Neutrophil (primary cell): Measurements from ENCODE around the gene NRG3.

ENCODE experiments used
- H3K27ac ChIP-seq: fragments of 200-600 bp; sonication (generic); 2 replicates; pipeline ENCODE4 v1.5.1; 2016; ENCODE audit warnings: mild to moderate bottlenecking, moderate library complexity
- H3K27me3 ChIP-seq: fragments of 200-600 bp; sonication (generic); 2 replicates; pipeline ENCODE4 v1.6.0; 2016; ENCODE audit warnings: mild to moderate bottlenecking
- H3K36me3 ChIP-seq: fragments of 200-600 bp; sonication (generic); 2 replicates; pipeline ENCODE4 v1.5.1; 2017
- H3K4me1 ChIP-seq, 2 experiments: fragments of 200-600 bp in 1 of 2; sonication (generic) in 1 of 2; 1 replicate in 1 of 2; 2 replicates in 1 of 2; pipeline versions ENCODE4 v1.5.1 to v1.6.1; 2013 to 2016; ENCODE audit warnings: low read depth in 1 of 2, low read length in 1 of 2, mild to moderate bottlenecking in 1 of 2, moderate library complexity in 1 of 2; ENCODE audit not compliant: control insufficient read depth in 1 of 2, insufficient read depth in 1 of 2
- H3K4me3 ChIP-seq, 2 experiments: fragments of 200-600 bp in 1 of 2; sonication (generic) in 1 of 2; 1 replicate in 1 of 2; 2 replicates in 1 of 2; pipeline ENCODE4 v1.5.1; 2013 to 2016; ENCODE audit warnings: low read depth in 1 of 2, low read length in 1 of 2, mild to moderate bottlenecking in 1 of 2, moderate library complexity in 1 of 2
- H3K9me3 ChIP-seq: fragments of 200-600 bp; sonication (generic); 2 replicates; pipeline ENCODE4 v1.5.1; 2016
- TF ChIP-seq, protein P1 (sequence below): fragments of 200-600 bp; sonication (generic); IDR thresholded peaks from 2 replicates; pipeline ENCODE4 v1.5.1; 2016; ENCODE audit warnings: antibody characterized with exemption

The NRG3 gene

DNA sequence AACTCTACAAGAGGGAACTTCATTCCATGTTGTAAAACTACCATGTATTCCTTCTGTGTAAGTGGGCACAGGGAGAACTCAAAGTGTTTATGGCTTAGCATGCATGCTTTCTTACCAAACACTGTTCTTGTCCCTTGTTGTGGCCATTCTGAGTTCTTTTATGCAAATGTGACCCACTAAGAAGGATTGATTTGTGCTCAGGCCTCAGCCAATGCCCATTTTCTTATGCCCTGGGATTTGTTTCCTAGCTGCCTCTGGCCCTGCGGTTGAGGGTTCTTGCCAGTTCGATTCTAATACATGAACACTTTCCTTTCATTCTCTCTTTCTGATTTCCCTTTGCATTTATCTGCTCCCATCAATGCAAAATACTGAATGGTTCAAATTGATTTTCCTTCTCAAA is 316.7 kb downstream of the NRG3 start:
- TF ChIP-seq, protein P1, sequence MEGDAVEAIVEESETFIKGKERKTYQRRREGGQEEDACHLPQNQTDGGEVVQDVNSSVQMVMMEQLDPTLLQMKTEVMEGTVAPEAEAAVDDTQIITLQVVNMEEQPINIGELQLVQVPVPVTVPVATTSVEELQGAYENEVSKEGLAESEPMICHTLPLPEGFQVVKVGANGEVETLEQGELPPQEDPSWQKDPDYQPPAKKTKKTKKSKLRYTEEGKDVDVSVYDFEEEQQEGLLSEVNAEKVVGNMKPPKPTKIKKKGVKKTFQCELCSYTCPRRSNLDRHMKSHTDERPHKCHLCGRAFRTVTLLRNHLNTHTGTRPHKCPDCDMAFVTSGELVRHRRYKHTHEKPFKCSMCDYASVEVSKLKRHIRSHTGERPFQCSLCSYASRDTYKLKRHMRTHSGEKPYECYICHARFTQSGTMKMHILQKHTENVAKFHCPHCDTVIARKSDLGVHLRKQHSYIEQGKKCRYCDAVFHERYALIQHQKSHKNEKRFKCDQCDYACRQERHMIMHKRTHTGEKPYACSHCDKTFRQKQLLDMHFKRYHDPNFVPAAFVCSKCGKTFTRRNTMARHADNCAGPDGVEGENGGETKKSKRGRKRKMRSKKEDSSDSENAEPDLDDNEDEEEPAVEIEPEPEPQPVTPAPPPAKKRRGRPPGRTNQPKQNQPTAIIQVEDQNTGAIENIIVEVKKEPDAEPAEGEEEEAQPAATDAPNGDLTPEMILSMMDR = no peak
- Histone ChIP-seq H3K36me3 (no peaks in the 10 kb centered on the region), H3K4me3 (no peak overlapping the region), H3K9me3 (no peaks in the 10 kb centered on the region), H3K4me1 (no peaks in the 10 kb centered on the region), H3K27ac (no peak overlapping the region), H3K27me3 (no peaks in the 10 kb centered on the region)

GRCh38 chr10:82192665-82193064 is 317.7 kb downstream of the NRG3 start:
- TF ChIP-seq, protein P1 = no peak
- Histone ChIP-seq H3K9me3 (no peaks in the 10 kb centered on the region), H3K4me1 (no peaks in the 10 kb centered on the region), H3K4me3 (no peak overlapping the region), H3K36me3 (no peaks in the 10 kb centered on the region), H3K27ac (no peak overlapping the region), H3K27me3 (no peaks in the 10 kb centered on the region)

GRCh38 chr10:82194419-82194818 is 319.4 kb downstream of the NRG3 start:
- no peaks in the 10 kb centered on the region for H3K27me3 ChIP-seq
- H3K4me1 ChIP-seq = no peaks in the 10 kb centered on the region
- no peak overlapping the region for H3K4me3 ChIP-seq
- no peaks in the 10 kb centered on the region for H3K36me3 ChIP-seq
- H3K27ac ChIP-seq = no peak overlapping the region
- no peaks in the 10 kb centered on the region for H3K9me3 ChIP-seq
- TF ChIP-seq, protein P1 = no peak

DNA sequence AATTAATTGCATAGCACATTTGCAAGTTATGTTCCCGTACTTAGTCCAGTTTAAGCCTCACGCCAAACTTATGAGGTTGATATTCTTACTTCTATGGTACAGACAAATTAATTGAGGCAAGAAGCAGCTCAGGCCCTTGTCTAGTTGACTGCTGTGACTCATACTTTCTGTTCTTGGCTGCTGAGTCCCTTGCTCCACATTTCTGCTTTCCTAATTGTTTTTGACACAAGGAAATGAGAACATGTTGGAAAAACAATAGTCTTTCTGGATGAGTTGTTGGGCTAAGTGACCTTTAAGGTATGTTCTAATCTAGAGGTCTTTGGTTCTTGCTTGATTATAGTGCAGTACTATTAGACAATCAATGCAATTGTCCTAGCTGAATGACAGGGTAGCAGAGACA is 331.8 kb downstream of the NRG3 start:
- Histone ChIP-seq H3K27me3 (no peaks in the 10 kb centered on the region), H3K36me3 (no peaks in the 10 kb centered on the region), H3K4me3 (no peak overlapping the region), H3K9me3 (no peaks in the 10 kb centered on the region), H3K4me1 (no peaks in the 10 kb centered on the region), H3K27ac (no peak overlapping the region)
- TF ChIP-seq, protein P1 = no peak

- Histone ChIP-seq H3K4me3 (no peak overlapping the region), H3K9me3 (no peaks in the 10 kb centered on the region), H3K27me3 (no peaks in the 10 kb centered on the region), H3K4me1 (no peaks in the 10 kb centered on the region), H3K36me3 (no peaks in the 10 kb centered on the region), H3K27ac (no peak overlapping the region)
- TF ChIP-seq, protein P1 = no peak
Measured at GRCh38 chr10:82208726-82209125, 333.7 kb downstream of the NRG3 start.

DNA sequence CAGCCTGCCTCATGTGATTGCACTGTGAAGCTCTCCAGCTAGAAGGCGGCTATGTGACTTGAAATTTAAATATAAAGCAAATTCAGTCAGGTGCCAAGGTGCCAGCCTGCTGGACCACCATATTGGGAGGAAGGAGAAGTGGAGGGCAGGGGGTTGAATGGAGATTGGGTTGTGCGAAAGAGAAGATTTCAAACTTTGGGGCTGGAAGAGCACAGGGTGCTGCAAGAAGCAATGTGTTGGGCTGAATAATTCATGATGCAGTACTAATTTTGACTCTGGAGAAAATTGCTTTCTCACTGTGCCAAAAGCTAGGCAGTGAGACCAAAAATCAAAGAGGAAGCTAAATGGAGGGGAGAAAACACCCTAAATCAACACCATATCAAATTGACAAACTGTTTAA is 335.3 kb downstream of the NRG3 start:
- Histone ChIP-seq H3K27ac (no peak overlapping the region), H3K4me1 (no peaks in the 10 kb centered on the region), H3K4me3 (no peak overlapping the region), H3K9me3 (no peaks in the 10 kb centered on the region), H3K27me3 (no peaks in the 10 kb centered on the region), H3K36me3 (no peaks in the 10 kb centered on the region)
- TF ChIP-seq, protein P1 = no peak
